ENCODE measurements around the gene KLHL33. TPM values are rescaled to one million over a fixed set of nuclear protein-coding genes. Genes with fewer than 3 reads are reported as not detected.

The KLHL33 gene, protein sequence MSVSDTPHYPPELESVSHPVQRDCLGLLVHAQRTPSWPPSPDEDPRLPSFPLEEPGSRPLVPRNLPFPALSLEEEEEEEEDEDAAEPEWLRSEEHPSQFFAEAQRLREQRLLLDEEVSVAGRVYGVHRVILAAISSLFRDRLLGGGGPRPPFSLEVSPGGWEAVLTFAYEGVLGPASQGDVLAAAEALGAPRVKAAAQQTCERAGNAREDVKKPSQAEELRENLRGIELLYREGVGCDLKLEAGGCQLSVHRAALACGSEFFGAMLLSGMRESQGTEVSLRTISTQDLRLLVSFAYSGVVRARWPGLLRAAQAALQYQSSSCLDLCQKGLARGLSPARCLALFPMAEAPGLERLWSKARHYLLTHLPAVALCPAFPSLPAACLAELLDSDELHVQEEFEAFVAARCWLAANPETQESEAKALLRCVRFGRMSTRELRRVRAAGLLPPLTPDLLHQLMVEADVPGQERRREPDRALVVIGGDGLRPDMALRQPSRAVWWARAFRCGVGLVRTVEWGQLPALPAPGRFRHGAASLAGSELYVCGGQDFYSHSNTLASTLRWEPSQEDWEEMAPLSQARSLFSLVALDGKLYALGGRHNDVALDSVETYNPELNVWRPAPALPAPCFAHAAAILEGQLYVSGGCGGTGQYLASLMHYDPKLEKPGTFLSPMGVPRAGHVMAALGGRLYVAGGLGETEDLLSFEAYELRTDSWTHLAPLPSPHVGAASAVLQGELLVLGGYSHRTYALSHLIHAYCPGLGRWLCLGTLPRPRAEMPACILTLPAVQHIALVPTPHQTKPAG
- total RNA-seq (under 1 TPM; 0.08 to 0.34 (median 0.13) TPM), polyA plus RNA-seq (under 1 TPM; 0.12 to 0.15 TPM)

DNA sequence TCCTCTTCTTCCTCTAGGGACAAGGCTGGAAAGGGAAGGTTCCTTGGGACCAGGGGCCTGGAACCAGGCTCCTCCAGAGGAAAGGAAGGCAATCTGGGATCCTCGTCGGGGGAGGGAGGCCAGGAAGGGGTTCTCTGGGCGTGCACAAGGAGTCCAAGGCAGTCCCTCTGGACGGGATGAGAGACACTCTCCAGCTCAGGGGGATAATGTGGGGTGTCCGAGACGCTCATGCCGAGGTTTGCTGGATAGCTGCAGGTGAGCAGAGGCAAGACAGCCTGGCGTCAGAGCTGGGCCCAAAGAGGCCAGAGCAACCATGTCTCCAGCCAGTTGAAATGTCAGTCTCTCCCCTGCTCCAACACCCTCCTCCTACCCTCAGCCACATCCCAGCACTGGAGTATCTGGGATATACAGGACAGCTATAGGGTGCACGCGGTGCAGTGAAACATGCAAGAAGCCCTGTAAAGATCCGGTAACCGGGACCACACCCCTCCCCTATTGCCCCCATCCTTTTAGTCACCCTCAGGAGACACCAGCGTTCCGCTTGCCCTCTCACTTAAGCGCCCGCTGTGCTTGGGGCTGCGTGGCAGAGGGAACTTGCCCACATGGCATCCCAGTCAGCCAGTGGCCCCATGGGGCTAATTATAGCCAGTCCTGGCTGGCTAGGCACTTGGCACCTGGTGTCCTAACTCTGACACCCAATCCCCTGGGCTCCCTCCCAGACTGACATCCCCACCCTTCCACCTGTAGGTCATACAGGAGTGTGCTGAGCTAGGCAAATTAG lies at the start of gene KLHL33:
Gene KLHL33, minus strand, starts transcription at position 585 of the 781 bp plus-strand sequence. Its CDS starts 355 bp downstream, at position 230.
- H3K27ac ChIP-seq, result no peak within 1 kb of the TSS
- no peaks in the 10 kb centered on the region for H3K9me3 ChIP-seq
- FAIRE-seq (no peak), ATAC-seq (no peak), DNase-seq (no peak)
- H3K36me3 ChIP-seq, result no peaks in the 10 kb centered on the region
- no peak for TF ChIP-seq CTCF (IDR thresholded peaks at IDR 0.05)
- 73 to 79% methylated on average over 17 of the region's 17 CpGs for WGBS, 2 donors
- H3K4me1 ChIP-seq, result no peaks in the 10 kb centered on the region
- H3K27me3 ChIP-seq, result no peaks in the 10 kb centered on the region
- intact Hi-C loops (cut with DNase I), result no loop called here
- H3K4me3 ChIP-seq, result peak within 1 kb of the TSS in 2 of 4 donors; percentile 13 to 20

DNA sequence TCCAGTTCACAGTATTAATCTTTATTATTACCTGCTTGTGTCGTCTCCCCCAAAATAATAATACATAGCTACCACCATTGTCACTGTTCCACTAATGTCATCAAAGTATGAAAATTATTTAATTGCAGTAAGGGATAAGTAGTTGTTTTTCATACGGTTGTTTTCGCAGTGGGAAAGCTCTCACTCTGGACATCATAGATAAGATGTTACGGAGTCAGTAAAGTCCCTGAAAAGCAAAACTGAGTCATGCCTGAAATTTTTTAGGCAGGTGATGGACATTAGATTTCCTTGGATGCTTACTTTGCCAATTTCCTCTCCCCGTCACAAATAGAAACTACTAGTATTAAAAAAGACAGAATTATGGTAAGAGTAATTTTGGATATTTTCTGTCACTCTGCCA lies 46.4 kb upstream of the KLHL33 start:
- TF ChIP-seq CTCF (IDR thresholded peaks at IDR 0.05), result no peak
- ATAC-seq (no peak), FAIRE-seq (no peak), DNase-seq (no peak)
- intact Hi-C loops (cut with DNase I), result no loop called here
- Histone ChIP-seq H3K27ac (no peak overlapping the region), H3K27me3 (no peaks in the 10 kb centered on the region), H3K36me3 (no peaks in the 10 kb centered on the region), H3K4me3 (no peak overlapping the region), H3K9me3 (no peaks in the 10 kb centered on the region), H3K4me1 (no peaks in the 10 kb centered on the region)
- WGBS, 2 donors, result 70 to 83% methylated on average over 5 of the region's 5 CpGs

DNA sequence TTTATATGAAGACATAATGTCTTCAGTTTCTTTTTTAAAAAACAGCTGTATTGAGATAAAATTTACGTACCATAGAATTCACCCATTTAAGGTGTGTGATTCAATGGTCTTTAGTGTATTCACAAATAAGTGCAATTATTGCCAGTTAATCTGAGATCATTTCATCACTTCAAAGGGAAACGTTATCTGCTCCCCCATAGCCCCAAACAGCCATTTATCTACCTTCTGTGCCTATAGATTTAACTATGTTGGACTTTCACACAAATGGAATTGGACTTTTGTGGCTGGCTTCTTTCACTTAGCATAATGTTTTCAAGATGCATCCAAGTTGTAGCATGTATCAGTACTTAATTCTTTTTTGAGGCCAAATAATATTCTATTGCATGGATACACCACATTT lies 42.9 kb upstream of the KLHL33 start:
- intact Hi-C loops (cut with DNase I), result no loop called here
- Histone ChIP-seq H3K9me3 (no peaks in the 10 kb centered on the region), H3K27me3 (no peaks in the 10 kb centered on the region), H3K4me1 (no peaks in the 10 kb centered on the region), H3K27ac (no peak overlapping the region), H3K4me3 (no peak overlapping the region), H3K36me3 (peaks cover 0 to 6% (median 5%) of the 10 kb centered on the region in 3 donors)
- ATAC-seq (no peak), DNase-seq (no peak), FAIRE-seq (no peak)
- no peak for TF ChIP-seq CTCF (IDR thresholded peaks at IDR 0.05)
- 90 to 91% methylated on average over 2 of the region's 2 CpGs for WGBS, 2 donors

DNA sequence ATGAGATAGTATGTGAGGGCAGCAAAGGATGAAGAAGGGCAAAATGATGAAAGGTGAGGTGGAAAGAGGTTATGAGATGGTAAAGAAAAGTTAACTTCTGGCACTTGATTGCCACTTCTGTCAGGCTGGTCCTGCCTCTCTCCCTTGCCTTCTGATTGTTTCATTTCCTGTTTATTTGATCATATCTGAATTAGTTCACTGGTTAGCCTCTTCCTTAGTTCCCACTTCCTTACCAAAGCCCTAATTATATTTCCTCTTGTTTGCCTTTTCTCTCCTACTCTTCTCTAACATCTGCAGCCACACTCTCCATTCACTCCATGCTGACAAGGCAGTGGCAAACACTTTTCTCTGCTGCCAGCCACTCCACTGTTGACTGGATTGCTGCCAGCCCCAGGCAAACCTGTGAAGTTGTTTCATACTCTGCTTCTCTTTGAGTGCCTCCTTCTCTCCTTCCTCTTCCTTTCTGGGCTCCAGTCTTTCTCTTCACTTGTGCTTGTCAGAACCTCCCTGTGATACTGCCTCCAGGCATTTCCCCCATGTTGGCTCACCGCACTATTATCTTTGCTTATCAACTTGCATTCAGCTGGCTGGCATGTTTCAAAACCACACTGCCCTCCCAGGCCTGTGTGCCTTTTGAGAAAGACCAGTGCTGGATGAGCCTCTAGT lies 41.4 kb upstream of the KLHL33 start:
- intact Hi-C loops (cut with DNase I), result no loop called here
- Histone ChIP-seq H3K9me3 (no peaks in the 10 kb centered on the region), H3K27ac (peak overlapping the region in 1 of 4 donors; percentile 44), H3K4me1 (no peaks in the 10 kb centered on the region), H3K4me3 (no peak overlapping the region), H3K27me3 (no peaks in the 10 kb centered on the region), H3K36me3 (peaks cover 0 to 6% (median 5%) of the 10 kb centered on the region in 3 donors)
- peak in 3 of 4 donors; percentile 54 to 68 (median 66) for ATAC-seq
- 7 to 33% methylated on average over 1 of the region's 1 CpG for WGBS, 2 donors
- DNase-seq, result no peak
- FAIRE-seq, result no peak
- TF ChIP-seq CTCF (IDR thresholded peaks at IDR 0.05), result no peak
